HFF-Myc (cell line): ENCODE measurements around the gene SELENOO.

Experiments
- DNase-seq: peaks from one replicate; pipeline ENCODE4 v3.0.0-alpha.2; 2011; ENCODE audit warnings: low read depth; ENCODE audit errors: extremely low read depth
- H3K4me3 ChIP-seq: replicated peaks from 2 replicates; pipeline ENCODE4 v1.5.1; 2011; ENCODE audit warnings: low read depth, mild to moderate bottlenecking, control low read depth, low read length
- CTCF ChIP-seq: IDR thresholded peaks from 2 replicates; pipeline ENCODE4 v1.5.1; 2012; ENCODE audit warnings: mild to moderate bottlenecking, low read depth, low read length, control low read depth; ENCODE audit errors: missing control alignments

The SELENOO gene

GRCh38 chr22:50260434-50260800 is 59.6 kb downstream of the SELENOO start:
- TF ChIP-seq CTCF = no peak
- DNase-seq = no peak
- H3K4me3 ChIP-seq = peak overlapping the region; percentile 62

GRCh38 chr22:50260801-50261614 is 60.2 kb downstream of the SELENOO start:
- TF ChIP-seq CTCF = no peak
- no peak for DNase-seq
- peak overlapping the region; percentile 62 for H3K4me3 ChIP-seq

- no peak for TF ChIP-seq CTCF
- no peak for DNase-seq
- peak within 1 kb of the TSS; percentile 62 for H3K4me3 ChIP-seq
These were observed 61.0 kb downstream of the SELENOO start, which contains the start of gene MAPK12 for GRCh38 chr22:50261615-50262459. MAPK12 (minus strand) TSS chr22:50261683; CDS start chr22:50261509, 174 bp downstream.

- no peak for TF ChIP-seq CTCF
- no peak for DNase-seq
These were observed 61.7 kb downstream of the SELENOO start for GRCh38 chr22:50262460-50262911.

GRCh38 chr22:50262973-50263617 is 62.3 kb downstream of the SELENOO start:
- no peak overlapping the region for H3K4me3 ChIP-seq
- DNase-seq = no peak
- TF ChIP-seq CTCF = no peak

More at GRCh38 chr22:50262460-50262911, 61.7 kb downstream of the SELENOO start:
- H3K4me3 ChIP-seq = no peak overlapping the region

- H3K4me3 ChIP-seq = no peak overlapping the region
- TF ChIP-seq CTCF = no peak
- DNase-seq = no peak
These were observed 63.4 kb downstream of the SELENOO start for GRCh38 chr22:50264104-50264745.
